Fibroblast of lung (primary cell): ENCODE measurements around the gene DDX6.

Experiments used
- EZH2 ChIP-seq: IDR thresholded peaks from 2 replicates; pipeline ENCODE4 v1.5.1; 2012; ENCODE audit warnings: low read length, control low read depth, mild to moderate bottlenecking; ENCODE audit errors: missing control alignments
- TF ChIP-seq, protein P1 (sequence below), 2 donors: IDR thresholded peaks in 1 of 2; conservative IDR thresholded peaks in 1 of 2; 1 replicate in 1 of 2; 2 replicates in 1 of 2; pipeline ENCODE4 v1.5.1; 2011 to 2012; ENCODE audit warnings: low read length in 2 of 2, control low read depth in 1 of 2, inconsistent platforms in 1 of 2, low read depth in 1 of 2, mild to moderate bottlenecking in 1 of 2

DNA sequence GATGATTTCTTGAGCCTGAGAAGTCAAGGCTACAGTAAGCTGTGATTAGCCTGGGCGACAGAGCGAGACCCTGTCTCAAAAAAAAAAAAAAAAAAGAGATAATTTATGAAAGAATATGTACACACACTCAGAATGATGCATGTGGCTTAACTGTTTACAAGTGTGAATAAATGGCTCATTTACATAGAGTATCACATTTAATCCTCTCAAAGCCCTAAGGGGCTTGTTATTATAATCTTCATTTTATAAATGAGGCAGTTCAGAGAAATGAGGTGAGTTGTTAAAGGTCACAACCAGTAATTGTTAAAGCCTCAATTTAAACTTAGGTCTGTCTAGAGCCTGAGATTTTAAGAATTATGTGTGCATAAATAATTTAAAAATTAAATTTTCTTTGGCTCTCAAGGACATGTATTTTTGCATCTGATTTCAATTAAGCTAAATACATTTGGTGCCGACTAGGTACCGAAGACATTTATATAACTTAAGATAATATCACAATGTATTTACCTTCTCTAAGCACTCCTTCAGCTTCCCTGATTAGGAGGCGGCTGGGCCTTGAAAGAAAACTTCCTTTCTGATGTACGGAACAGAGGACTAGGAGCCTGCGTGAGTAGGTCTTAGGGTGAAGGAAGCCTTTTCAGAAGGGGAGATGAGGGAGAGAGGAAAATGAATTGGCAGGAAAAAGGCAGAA lies 28.5 kb upstream of the DDX6 start:
- TF ChIP-seq, protein P1, sequence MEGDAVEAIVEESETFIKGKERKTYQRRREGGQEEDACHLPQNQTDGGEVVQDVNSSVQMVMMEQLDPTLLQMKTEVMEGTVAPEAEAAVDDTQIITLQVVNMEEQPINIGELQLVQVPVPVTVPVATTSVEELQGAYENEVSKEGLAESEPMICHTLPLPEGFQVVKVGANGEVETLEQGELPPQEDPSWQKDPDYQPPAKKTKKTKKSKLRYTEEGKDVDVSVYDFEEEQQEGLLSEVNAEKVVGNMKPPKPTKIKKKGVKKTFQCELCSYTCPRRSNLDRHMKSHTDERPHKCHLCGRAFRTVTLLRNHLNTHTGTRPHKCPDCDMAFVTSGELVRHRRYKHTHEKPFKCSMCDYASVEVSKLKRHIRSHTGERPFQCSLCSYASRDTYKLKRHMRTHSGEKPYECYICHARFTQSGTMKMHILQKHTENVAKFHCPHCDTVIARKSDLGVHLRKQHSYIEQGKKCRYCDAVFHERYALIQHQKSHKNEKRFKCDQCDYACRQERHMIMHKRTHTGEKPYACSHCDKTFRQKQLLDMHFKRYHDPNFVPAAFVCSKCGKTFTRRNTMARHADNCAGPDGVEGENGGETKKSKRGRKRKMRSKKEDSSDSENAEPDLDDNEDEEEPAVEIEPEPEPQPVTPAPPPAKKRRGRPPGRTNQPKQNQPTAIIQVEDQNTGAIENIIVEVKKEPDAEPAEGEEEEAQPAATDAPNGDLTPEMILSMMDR (conservative IDR thresholded peaks at IDR 0.05 in 1 of 2, IDR thresholded peaks at IDR 0.05 in 1 of 2; ENCODE audit: low read depth in 1 of 2, low read length in 2 of 2), result no peak
- no peak for TF ChIP-seq EZH2
